Measurements from ENCODE around the gene SEC23A. TPM values are rescaled to one million over a fixed set of nuclear protein-coding genes. Genes with fewer than 3 reads are reported as not detected.

Gene SEC23A
- total RNA-seq, 1 experiment from 2014 or later, result 42.0 TPM

DNA sequence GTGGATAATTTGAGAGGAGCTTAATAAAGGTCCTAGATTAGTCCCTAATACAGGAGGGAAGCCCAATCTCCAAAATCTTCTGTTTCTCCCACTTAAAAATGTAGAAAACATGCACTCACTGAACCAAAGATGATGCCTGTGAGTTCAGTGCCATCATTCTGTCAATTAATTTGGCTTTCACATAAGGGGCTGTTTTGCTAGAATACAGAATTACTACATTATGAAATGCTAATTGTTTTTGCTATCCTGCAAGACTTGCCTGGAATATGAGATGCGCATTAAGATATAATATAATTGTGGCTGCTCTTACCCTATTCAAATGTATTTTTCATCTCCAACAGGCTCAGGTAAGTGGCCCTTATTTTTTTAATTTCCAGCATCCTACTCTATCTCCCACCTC, 111.7 kb downstream of the SEC23A start:
- intact Hi-C loops (cut with micrococcal nuclease; ENCODE audit: unreplicated experiment), result no loop called here
- no peaks in the 10 kb centered on the region for H3K4me1 ChIP-seq (replicated peaks; ENCODE audit: insufficient read depth)
- H3K4me3 ChIP-seq, result no peak overlapping the region
- H3K79me2 ChIP-seq (ENCODE audit: low read depth), result no peaks in the 10 kb centered on the region
- no peaks in the 10 kb centered on the region for H3K9me2 ChIP-seq (ENCODE audit: insufficient read depth)
- no peak overlapping the region for H2AFZ ChIP-seq
- DNase-seq, result no peak
- H3F3A ChIP-seq (ENCODE audit: insufficient read depth, low read depth), result no peaks in the 10 kb centered on the region
- H4K20me1 ChIP-seq (ENCODE audit: insufficient read depth), result no peaks in the 10 kb centered on the region
- no peaks in the 10 kb centered on the region for H3K27me3 ChIP-seq (ENCODE audit: insufficient read depth, low read depth)
- no peak overlapping the region for H3K4me2 ChIP-seq
- no peaks in the 10 kb centered on the region for H3K36me3 ChIP-seq (ENCODE audit: low read depth)
- BruUV-seq (replicated peaks), result no TSS peak
- POLR2A ChIA-PET (ENCODE audit: unreplicated experiment), result no interaction called here
- no peak overlapping the region for H3K27ac ChIP-seq
- TF ChIP-seq EZH2 (IDR thresholded peaks at IDR 0.05; ENCODE audit: low read depth), result no peak
- TF ChIP-seq, protein P1, sequence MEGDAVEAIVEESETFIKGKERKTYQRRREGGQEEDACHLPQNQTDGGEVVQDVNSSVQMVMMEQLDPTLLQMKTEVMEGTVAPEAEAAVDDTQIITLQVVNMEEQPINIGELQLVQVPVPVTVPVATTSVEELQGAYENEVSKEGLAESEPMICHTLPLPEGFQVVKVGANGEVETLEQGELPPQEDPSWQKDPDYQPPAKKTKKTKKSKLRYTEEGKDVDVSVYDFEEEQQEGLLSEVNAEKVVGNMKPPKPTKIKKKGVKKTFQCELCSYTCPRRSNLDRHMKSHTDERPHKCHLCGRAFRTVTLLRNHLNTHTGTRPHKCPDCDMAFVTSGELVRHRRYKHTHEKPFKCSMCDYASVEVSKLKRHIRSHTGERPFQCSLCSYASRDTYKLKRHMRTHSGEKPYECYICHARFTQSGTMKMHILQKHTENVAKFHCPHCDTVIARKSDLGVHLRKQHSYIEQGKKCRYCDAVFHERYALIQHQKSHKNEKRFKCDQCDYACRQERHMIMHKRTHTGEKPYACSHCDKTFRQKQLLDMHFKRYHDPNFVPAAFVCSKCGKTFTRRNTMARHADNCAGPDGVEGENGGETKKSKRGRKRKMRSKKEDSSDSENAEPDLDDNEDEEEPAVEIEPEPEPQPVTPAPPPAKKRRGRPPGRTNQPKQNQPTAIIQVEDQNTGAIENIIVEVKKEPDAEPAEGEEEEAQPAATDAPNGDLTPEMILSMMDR (conservative IDR thresholded peaks at IDR 0.05), result no peak
- CTCF ChIA-PET, result interaction anchor here (0.6 kb wide), 1 partner anchor 250 kb away, joined by 4 read pairs; no protein-coding TSS in a partner anchor
- H3K9me3 ChIP-seq (ENCODE audit: insufficient read depth, low read depth), result no peaks in the 10 kb centered on the region

DNA sequence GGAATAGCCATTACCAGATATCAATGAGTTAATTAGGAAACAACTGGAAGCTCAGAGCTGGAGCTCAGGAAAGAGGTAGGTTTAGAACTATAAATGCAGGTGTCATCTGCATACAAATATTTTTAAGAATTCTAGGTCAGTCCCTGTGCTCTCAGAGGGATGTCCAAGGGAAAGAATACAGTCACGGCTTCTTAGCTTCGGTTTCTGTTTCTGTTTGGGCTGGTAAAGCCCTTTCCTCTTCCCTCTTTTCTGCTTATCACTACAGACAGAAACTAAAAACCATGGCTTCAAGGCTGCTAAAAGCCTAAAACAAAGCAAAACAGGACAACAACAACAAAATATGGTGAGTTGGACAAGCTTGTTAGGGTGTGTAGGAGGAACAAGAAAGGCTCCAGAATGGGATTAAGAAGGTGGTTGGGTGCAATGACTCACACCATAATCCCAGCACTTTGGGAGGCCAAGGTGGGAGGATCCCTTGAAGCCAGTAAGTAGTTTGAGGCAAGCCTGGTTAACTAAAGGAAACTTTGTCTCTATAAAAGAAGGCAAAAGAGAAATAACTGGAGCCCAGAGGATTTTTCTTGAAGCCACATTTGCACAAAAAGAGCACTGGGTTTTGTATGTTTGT, 113.0 kb downstream of the SEC23A start:
- POLR2A ChIA-PET (ENCODE audit: unreplicated experiment), result no interaction called here
- BruUV-seq (replicated peaks), result no TSS peak
- TF ChIP-seq, protein P1 (conservative IDR thresholded peaks at IDR 0.05), result no peak
- TF ChIP-seq EZH2 (IDR thresholded peaks at IDR 0.05; ENCODE audit: low read depth), result no peak

DNA sequence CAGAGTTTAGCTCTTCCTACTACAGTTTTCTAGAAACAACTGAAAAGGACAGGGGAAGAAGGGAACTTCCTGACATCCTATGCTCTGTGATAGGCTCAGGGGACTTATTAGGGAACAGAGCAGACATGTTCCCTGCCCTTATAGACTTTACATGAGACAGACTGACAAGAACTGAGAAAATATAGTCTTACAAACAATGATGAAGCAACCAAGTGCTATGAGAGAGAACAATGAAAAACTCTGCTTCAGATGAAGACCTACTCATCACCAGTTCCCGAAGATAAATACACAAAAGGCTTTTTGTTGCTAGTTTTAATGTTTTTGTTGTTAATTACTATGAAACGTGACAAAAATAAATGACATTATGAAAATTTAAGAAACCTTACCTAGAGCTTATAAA, 115.3 kb downstream of the SEC23A start:
- POLR2A ChIA-PET (ENCODE audit: unreplicated experiment), result no interaction called here
- Histone ChIP-seq H3K4me1 (replicated peaks; ENCODE audit: insufficient read depth) (no peaks in the 10 kb centered on the region), H4K20me1 (ENCODE audit: insufficient read depth) (no peaks in the 10 kb centered on the region), H3K9me2 (ENCODE audit: insufficient read depth) (no peaks in the 10 kb centered on the region), H3F3A (ENCODE audit: insufficient read depth, low read depth) (no peaks in the 10 kb centered on the region), H3K9me3 (ENCODE audit: insufficient read depth, low read depth) (no peaks in the 10 kb centered on the region), H3K4me3 (no peak overlapping the region), H2AFZ (no peak overlapping the region), H3K27me3 (ENCODE audit: insufficient read depth, low read depth) (no peaks in the 10 kb centered on the region), H3K79me2 (ENCODE audit: low read depth) (no peaks in the 10 kb centered on the region), H3K27ac (no peak overlapping the region), H3K4me2 (no peak overlapping the region), H3K36me3 (ENCODE audit: low read depth) (no peaks in the 10 kb centered on the region)
- CTCF ChIA-PET, result no interaction called here
- intact Hi-C loops (cut with micrococcal nuclease; ENCODE audit: unreplicated experiment), result no loop called here
- TF ChIP-seq, protein P1 (conservative IDR thresholded peaks at IDR 0.05), result no peak
- TF ChIP-seq EZH2 (IDR thresholded peaks at IDR 0.05; ENCODE audit: low read depth), result no peak
- DNase-seq, result no peak
- no TSS peak for BruUV-seq (replicated peaks)

More for the DNA sequence above, 113.0 kb downstream of the SEC23A start:
- DNase-seq, result no peak
- H3K4me2 ChIP-seq, result no peak overlapping the region
- H3K9me2 ChIP-seq (ENCODE audit: insufficient read depth), result no peaks in the 10 kb centered on the region
- no peaks in the 10 kb centered on the region for H3F3A ChIP-seq (ENCODE audit: insufficient read depth, low read depth)
- no peaks in the 10 kb centered on the region for H3K79me2 ChIP-seq (ENCODE audit: low read depth)
- intact Hi-C loops (cut with micrococcal nuclease; ENCODE audit: unreplicated experiment), result no loop called here
- no peak overlapping the region for H2AFZ ChIP-seq
- H3K36me3 ChIP-seq (ENCODE audit: low read depth), result no peaks in the 10 kb centered on the region
- H3K9me3 ChIP-seq (ENCODE audit: insufficient read depth, low read depth), result no peaks in the 10 kb centered on the region
- no peak overlapping the region for H3K4me3 ChIP-seq
- no peak overlapping the region for H3K27ac ChIP-seq
- no peaks in the 10 kb centered on the region for H3K27me3 ChIP-seq (ENCODE audit: insufficient read depth, low read depth)
- CTCF ChIA-PET, result no interaction called here
- no peaks in the 10 kb centered on the region for H4K20me1 ChIP-seq (ENCODE audit: insufficient read depth)
- H3K4me1 ChIP-seq (replicated peaks; ENCODE audit: insufficient read depth), result no peaks in the 10 kb centered on the region

All from PC-9 (cell line).